ENCODE measurements around the gene OVAAL. TPM values are rescaled to one million over a fixed set of nuclear protein-coding genes. Genes with fewer than 3 reads are reported as not detected.

Gene OVAAL
- total and polyA plus RNA-seq, 4 donors: 0.17 TPM; not detected in 3

GRCh38 chr1:180615493-180616290 lies 56.9 kb downstream of the OVAAL start:
- no peak overlapping the region for H3K9ac ChIP-seq (ENCODE audit: insufficient read depth in 1 of 2, low read length in 2 of 2)
- no peak overlapping the region for H3K27ac ChIP-seq (ENCODE audit: low read depth in 1 of 2, low read length in 1 of 2)
- no peak for ATAC-seq (ENCODE audit: insufficient read depth, low FRiP score)
- H3K9me3 ChIP-seq (ENCODE audit: control insufficient read depth in 4 of 4, insufficient read depth in 3 of 4, low read length in 3 of 4): no peaks in the 10 kb centered on the region
- peak in 1 of 3 donors; percentile 45 for DNase-seq
- no peak for TF ChIP-seq CTCF (IDR thresholded peaks at IDR 0.05; ENCODE audit: control extremely low read depth, extremely low read depth)
- H3K27me3 ChIP-seq (ENCODE audit: control insufficient read depth in 3 of 3, insufficient read depth in 3 of 3, low read length in 2 of 3): no peaks in the 10 kb centered on the region
- peaks cover 0 to 40% (median 10%) of the 10 kb centered on the region in 5 donors for H3K4me1 ChIP-seq (ENCODE audit: control insufficient read depth in 5 of 5, insufficient read depth in 5 of 5, low read length in 5 of 5)
- H3K4me3 ChIP-seq: no peak overlapping the region
- WGBS, 2 donors: 51 to 72% methylated on average over 8 of the region's 8 CpGs
- no peaks in the 10 kb centered on the region for H3K36me3 ChIP-seq (ENCODE audit: control insufficient read depth in 4 of 4, insufficient read depth in 4 of 4, low read length in 4 of 4)

Small RNA genes lying within 50 kb of the gene (small RNA-seq; reads per million reads assigned to genes)
- gene RF00019 (ENCODE audit: low replicate concordance): not detected

Other genes starting within 250 kb of the OVAAL start
- gene ACBD6, start 56.4 kb upstream of the OVAAL start, total RNA-seq: 10 to 100 TPM; 36.7 to 53.3 TPM
- gene ACBD6, start 56.4 kb upstream of the OVAAL start, polyA plus RNA-seq: 10 to 100 TPM; 28.1 to 45.6 TPM
- 10 to 100 TPM; 29.0 to 44.0 TPM for gene XPR1, start 73.1 kb downstream of the OVAAL start, total RNA-seq
- 10 to 100 TPM in 1 of 2 donors, 1 to 10 TPM in 1; 7.4 to 14.7 TPM for gene XPR1, start 73.1 kb downstream of the OVAAL start, polyA plus RNA-seq